MM.1S (cell line): ENCODE data around the gene OLFM1.

ENCODE experiments used
- CTCF ChIP-seq: fragments of 300-600 bp; sonication (generic); IDR thresholded peaks from 2 replicates; pipeline ENCODE4 v1.5.1; 2016; ENCODE audit warnings: antibody characterized with exemption, low read length, mixed read lengths
- EZH2 ChIP-seq: fragments of 300-600 bp; sonication (generic); optimal IDR thresholded peaks from 2 replicates; pipeline ENCODE3; 2017; ENCODE audit warnings: low read depth, mild to moderate bottlenecking, antibody characterized with exemption, low read length, mixed read lengths

GRCh38 chr9:135116371-135116770 lies 28.9 kb downstream of the OLFM1 start:
- TF ChIP-seq CTCF (no peak), EZH2 (no peak)
